Measurements from ENCODE around the gene NDC80. TPM values are rescaled to one million over a fixed set of nuclear protein-coding genes. Genes with fewer than 3 reads are reported as not detected.

Gene NDC80
- total and polyA plus RNA-seq, 9 of the 15 experiments (the other 6 are each of a cell fraction or from before 2014, with no cell fraction given): 65.2 to 97.9 (median 83.3) TPM

DNA sequence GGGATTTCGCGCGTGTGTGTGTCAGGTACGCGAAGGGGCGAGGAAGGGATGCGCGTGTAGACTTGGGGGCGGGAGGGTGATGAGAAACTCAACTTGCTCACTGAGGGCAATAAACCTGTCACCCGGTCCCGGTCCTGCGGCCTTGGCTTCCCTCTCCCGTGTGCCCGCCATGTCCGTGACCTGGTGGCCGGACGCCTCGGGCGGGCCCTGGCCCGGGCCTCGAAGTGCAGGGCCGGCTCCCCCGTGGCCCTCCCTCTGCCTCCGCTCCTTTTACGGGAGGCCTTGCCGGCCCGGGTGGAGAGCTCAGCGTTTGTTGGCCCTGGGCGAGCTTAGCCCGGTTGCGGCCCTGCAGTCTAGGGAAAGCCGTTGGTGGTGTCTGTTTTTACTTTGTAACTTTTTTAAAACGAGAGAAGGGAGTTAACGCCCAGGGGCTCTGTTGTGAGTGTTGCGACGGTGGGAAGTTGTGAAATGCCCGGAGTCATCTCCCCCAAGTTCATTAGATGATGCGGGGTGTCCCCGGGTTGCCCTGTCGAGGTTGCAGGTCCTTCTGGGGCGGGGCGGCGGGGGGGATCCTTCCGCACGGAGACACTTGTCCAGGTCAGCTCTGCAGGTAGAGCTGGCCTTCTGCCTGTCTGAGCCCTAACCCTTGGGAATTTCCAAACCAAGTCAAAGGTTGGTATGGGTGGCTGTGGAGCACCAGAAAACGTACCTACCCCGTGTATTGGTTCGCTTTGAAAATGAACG, 85.1 kb downstream of the NDC80 start (continued):
- TF ChIP-seq RERE (CRISPR knock-in tag; IDR thresholded peaks at IDR 0.05; ENCODE audit: borderline replicate concordance): no peak
- TF ChIP-seq, protein P1, sequence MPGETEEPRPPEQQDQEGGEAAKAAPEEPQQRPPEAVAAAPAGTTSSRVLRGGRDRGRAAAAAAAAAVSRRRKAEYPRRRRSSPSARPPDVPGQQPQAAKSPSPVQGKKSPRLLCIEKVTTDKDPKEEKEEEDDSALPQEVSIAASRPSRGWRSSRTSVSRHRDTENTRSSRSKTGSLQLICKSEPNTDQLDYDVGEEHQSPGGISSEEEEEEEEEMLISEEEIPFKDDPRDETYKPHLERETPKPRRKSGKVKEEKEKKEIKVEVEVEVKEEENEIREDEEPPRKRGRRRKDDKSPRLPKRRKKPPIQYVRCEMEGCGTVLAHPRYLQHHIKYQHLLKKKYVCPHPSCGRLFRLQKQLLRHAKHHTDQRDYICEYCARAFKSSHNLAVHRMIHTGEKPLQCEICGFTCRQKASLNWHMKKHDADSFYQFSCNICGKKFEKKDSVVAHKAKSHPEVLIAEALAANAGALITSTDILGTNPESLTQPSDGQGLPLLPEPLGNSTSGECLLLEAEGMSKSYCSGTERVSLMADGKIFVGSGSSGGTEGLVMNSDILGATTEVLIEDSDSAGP (CRISPR knock-in tag; IDR thresholded peaks at IDR 0.05): no peak
- TF ChIP-seq ZBTB5 (IDR thresholded peaks at IDR 0.05): 0 out of 2 replicates have a peak, but pooled peaks have one; percentile 40
- no peak for TF ChIP-seq ZNF695 (CRISPR knock-in tag; IDR thresholded peaks at IDR 0.05)
- TF ChIP-seq SAFB2 (IDR thresholded peaks at IDR 0.05; ENCODE audit: borderline replicate concordance, low read depth, low read length, severe bottlenecking): no peak
- no peak for TF ChIP-seq RBM15 (IDR thresholded peaks at IDR 0.05; ENCODE audit: insufficient read depth, low read length)
- no peak for TF ChIP-seq SIRT6 (IDR thresholded peaks at IDR 0.05; ENCODE audit: low read depth, low read length)
- 0 out of 2 replicates have a peak, but pooled peaks have one; percentile 44 for TF ChIP-seq FOXK1 (CRISPR knock-in tag; IDR thresholded peaks at IDR 0.05; ENCODE audit: borderline replicate concordance)
- no peak for TF ChIP-seq EP400 (IDR thresholded peaks at IDR 0.05)
- TF ChIP-seq MYC (IDR thresholded peaks at IDR 0.05; ENCODE audit: low read depth, low read length): no peak
- TF ChIP-seq MYC (CRISPR knock-in tag; IDR thresholded peaks at IDR 0.05; ENCODE audit: borderline replicate concordance, low read depth): peak; percentile 39; the same call in 1 of the 2 replicates
- TF ChIP-seq LCOR (CRISPR knock-in tag; IDR thresholded peaks at IDR 0.05): 0 out of 2 replicates have a peak, but pooled peaks have one; percentile 8
- TF ChIP-seq RBBP5 (IDR thresholded peaks at IDR 0.05; ENCODE audit: borderline replicate concordance, insufficient read depth, low read length, poor library complexity, severe bottlenecking): peak; percentile 46
- peak in 1 of 2 experiments; percentile 2; a peak in 1 of 4 replicates for TF ChIP-seq MNT (conservative IDR thresholded peaks at IDR 0.05)
- no peak for TF ChIP-seq SUPT5H (IDR thresholded peaks at IDR 0.05)
- TF ChIP-seq SIN3B (IDR thresholded peaks at IDR 0.05; ENCODE audit: low read depth): no peak

All from K562 (cell line).